NCI-H1694 (cell line): ENCODE data around the gene ADRA2C.

ENCODE experiments used
- DNase-seq: peaks from one replicate; lab custom pipeline; 2025; lab: John Stamatoyannopoulos, UW

Gene ADRA2C

GRCh38 chr4:3760841-3761240, 5.3 kb upstream of the ADRA2C start:
- DNase-seq: no peak

- DNase-seq: no peak
Measured at GRCh38 chr4:3762264-3762663, 3.9 kb upstream of the ADRA2C start.

GRCh38 chr4:3762753-3763549, 3.2 kb upstream of the ADRA2C start:
- DNase-seq: no peak

DNA sequence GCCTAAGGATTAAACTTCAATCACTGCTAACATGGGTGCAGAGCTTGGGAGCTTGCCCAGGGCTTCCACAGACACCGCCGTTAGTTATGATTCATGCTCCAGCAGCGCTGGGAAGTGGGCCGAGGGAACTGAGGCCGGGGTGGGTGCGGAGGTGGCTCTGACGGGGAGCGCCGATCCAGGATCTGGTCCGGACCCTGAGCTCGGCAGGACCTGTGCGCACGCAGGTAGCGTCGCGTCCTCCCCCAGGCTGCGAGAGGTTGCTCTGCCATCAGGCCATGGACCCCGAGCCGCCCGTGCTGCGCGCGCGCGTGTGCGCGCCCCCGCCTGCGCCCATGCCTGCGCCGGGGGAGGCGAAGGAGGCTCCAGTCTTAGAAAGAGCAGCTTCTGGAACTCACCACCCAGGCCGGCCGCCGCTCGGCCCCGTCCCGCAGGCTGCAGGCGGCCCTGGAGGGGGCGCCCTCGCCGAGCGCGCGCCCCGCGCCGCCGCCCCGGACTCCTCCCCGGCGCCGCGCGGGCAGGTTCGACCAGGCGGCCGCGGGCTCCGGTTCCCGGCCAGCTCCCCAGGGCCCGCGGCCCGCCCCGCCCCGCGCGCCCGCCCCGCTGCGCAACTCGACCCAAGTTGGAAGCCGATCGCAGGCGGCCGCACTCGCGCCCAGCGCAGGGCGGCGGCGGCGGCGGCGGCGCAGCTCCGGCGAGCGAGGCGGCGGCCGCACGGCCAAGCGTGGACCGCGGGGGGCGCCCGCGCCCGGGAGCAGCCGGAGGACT, 732 bp upstream of the ADRA2C start:
- DNase-seq: no peak

DNA sequence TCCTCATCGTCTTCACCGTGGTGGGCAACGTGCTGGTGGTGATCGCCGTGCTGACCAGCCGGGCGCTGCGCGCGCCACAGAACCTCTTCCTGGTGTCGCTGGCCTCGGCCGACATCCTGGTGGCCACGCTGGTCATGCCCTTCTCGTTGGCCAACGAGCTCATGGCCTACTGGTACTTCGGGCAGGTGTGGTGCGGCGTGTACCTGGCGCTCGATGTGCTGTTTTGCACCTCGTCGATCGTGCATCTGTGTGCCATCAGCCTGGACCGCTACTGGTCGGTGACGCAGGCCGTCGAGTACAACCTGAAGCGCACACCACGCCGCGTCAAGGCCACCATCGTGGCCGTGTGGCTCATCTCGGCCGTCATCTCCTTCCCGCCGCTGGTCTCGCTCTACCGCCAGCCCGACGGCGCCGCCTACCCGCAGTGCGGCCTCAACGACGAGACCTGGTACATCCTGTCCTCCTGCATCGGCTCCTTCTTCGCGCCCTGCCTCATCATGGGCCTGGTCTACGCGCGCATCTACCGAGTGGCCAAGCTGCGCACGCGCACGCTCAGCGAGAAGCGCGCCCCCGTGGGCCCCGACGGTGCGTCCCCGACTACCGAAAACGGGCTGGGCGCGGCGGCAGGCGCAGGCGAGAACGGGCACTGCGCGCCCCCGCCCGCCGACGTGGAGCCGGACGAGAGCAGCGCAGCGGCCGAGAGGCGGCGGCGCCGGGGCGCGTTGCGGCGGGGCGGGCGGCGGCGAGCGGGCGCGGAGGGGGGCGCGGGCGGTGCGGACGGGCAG, 792 bp downstream of the ADRA2C start:
- DNase-seq: no peak

DNA sequence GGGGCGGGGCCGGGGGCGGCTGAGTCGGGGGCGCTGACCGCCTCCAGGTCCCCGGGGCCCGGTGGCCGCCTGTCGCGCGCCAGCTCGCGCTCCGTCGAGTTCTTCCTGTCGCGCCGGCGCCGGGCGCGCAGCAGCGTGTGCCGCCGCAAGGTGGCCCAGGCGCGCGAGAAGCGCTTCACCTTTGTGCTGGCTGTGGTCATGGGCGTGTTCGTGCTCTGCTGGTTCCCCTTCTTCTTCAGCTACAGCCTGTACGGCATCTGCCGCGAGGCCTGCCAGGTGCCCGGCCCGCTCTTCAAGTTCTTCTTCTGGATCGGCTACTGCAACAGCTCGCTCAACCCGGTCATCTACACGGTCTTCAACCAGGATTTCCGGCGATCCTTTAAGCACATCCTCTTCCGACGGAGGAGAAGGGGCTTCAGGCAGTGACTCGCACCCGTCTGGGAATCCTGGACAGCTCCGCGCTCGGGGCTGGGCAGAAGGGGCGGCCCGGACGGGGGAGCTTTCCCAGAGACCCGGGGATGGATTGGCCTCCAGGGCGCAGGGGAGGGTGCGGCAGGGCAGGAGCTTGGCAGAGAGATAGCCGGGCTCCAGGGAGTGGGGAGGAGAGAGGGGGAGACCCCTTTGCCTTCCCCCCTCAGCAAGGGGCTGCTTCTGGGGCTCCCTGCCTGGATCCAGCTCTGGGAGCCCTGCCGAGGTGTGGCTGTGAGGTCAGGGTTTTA, 1.5 kb downstream of the ADRA2C start:
- DNase-seq: no peak

GRCh38 chr4:3768842-3769641, 2.9 kb downstream of the ADRA2C start:
- DNase-seq: no peak

DNA sequence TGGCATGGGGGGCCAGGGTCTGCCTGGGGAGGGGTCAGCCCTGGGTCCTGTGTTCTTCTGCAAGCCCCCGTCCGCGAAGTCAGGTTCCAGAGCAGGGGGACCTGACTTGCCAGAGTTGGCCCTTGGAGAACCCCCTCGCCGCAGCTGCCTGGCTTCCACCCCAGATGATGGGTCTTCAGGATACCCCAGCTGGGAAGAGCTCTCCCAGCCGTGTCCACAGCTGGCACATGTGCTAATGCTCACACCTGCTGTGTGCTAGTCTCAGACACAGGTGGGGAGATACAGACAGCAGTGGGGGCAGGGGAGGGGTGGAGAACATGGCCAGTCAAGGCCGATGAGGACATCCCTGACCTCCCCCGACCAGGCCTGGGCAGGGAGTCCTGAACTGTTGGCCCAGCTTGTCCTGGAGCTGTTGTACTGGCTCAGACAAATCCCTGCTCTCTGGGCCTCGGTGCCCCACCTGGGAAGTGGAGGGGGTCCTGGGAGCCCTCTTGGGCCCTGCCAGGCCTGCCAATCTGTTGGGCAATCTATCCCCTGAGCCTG, 3.5 kb downstream of the ADRA2C start:
- DNase-seq: no peak

DNA sequence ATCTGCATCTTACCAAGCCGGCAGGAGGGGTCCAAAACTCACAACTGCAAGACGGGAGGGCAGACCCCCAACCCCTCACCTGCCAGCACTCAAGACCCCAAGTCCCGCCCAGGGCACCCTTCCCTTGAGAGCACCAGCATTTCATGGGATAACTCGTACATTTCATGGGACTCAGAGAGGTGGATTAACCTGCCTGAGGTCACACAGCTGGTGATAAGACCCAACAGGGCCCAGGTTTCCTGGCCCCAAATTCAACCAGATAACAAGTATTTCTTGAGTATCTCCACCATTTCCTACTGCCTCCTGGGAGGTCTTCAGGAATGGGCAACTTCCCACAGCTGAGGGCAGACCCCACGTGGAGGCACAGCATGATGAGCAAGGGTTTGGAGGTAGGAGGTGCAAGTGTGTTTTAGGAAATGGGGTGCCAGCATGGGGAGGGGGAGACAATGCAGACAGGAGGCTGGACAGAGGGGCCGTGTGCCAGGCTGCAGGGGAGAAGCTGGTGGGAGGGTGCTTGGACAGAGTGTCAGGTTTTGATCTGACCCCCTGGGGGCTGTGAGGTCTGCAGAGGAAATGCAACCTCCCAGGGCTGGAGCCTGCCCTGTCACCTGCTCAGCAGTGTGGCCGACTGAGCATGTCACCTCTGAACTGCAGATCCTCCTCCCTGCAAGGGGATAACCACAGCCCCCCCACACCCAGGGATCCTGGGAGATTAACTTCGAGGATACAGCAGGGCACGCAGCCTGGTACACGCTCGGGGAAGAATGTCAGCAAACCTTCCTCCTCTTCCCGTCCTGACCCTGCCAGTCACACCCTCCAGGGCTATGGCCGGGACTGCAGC, 4.4 kb downstream of the ADRA2C start:
- no peak for DNase-seq

- no peak for DNase-seq
Measured at GRCh38 chr4:3771164-3771809, 5.1 kb downstream of the ADRA2C start.

GRCh38 chr4:3771939-3772495, 5.8 kb downstream of the ADRA2C start:
- no peak for DNase-seq

- no peak for DNase-seq
Measured at GRCh38 chr4:3772632-3773031, 6.4 kb downstream of the ADRA2C start.

GRCh38 chr4:3773552-3774001, 7.4 kb downstream of the ADRA2C start:
- DNase-seq: no peak

GRCh38 chr4:3774253-3774883, 8.2 kb downstream of the ADRA2C start:
- no peak for DNase-seq

- DNase-seq: no peak
Measured at GRCh38 chr4:3775005-3775404, 8.8 kb downstream of the ADRA2C start.

DNA sequence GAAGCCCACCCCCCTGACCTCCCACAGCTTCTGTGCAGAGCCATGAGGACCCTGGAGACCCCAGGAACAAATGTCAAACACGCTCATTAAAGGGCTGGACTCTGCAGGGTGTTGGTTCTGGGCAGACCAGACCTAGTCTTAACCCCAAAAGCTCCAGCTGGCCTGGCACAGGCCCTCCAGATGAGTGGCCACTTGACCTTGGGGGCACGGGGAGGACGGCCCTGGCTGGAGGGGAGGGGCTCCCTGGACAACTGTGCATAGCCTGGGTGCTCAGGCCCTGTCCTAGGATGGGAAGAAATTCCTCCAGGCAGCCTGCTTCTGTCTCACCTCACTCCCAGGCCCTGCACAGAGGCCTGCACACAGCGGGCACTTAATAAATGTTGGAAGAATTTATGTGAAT, 9.4 kb downstream of the ADRA2C start:
- no peak for DNase-seq

GRCh38 chr4:3776166-3777032, 10.2 kb downstream of the ADRA2C start:
- no peak for DNase-seq

DNA sequence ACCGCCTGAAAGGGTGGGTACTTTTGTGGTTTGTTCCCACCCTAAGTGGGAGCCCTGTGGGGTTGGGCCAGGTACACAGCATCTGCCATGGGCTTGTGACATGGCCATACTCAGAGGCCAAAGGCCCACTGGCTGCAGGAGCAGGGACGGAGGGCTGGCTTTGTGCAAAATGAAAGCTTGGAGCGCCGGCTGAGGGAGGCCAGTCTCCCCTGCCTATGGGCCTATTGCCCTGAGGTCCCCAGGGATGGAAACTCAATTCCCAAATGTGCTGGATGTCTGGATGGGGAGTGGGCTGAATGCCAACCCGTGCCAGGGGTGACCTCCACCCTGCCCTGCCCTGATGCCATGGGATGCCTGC, 10.8 kb downstream of the ADRA2C start:
- DNase-seq: no peak
